HG03439 (cell line): ENCODE measurements around the gene SCAMP2.
"Not testable (repeated sequence)": the region's sequence is repeated elsewhere in the genome, so short reads cannot be mapped to it uniquely, and the experiment has no call there.

ENCODE experiments used
- ATAC-seq: cut with Tn5 transposase; IDR thresholded peaks from one replicate; pipeline ENCODE4 v1.9.1; 2021; ENCODE audit warnings: mild to moderate bottlenecking, moderate library complexity; ENCODE audit not compliant: unreplicated experiment

Gene SCAMP2, protein sequence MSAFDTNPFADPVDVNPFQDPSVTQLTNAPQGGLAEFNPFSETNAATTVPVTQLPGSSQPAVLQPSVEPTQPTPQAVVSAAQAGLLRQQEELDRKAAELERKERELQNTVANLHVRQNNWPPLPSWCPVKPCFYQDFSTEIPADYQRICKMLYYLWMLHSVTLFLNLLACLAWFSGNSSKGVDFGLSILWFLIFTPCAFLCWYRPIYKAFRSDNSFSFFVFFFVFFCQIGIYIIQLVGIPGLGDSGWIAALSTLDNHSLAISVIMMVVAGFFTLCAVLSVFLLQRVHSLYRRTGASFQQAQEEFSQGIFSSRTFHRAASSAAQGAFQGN

DNA sequence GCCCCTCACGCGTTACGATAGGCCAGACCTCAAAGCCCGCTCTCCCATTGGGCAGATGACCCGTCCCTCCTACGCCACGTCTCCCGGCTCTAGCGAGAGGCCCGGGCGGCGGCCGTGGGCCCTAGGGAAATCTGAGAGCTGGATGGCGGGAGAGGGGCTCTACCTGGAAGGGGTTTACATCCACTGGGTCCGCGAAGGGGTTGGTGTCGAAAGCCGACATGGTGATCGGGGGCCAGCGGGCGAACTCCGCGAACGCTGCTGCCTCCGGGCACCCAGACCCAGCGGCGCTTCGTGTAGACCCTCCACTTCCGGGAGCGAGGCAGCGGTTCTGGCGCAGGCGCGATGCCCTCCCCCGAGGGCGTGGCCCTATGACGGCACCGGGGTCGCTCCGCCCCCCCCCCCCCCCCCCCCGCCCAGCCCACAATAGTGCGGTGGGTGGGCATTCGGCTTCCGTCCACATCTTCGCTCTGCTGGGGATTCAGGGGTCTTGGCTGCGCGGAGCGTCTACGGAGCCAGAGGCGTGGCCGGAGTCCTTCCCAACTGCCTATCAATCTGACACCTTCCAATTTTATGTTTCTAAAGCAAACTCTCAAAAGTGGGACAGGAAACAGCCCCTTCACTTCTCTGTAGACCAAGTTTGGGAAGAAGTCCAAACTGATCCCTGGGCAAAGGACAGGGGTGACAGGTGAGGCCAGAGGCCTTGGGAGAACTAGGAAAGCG is at the start of gene SCAMP2:
Gene SCAMP2 (minus strand): TSS at position 330 of the 720 bp plus-strand sequence. CDS start 110 bp downstream, at position 220.
- peak; percentile 80 for ATAC-seq

DNA sequence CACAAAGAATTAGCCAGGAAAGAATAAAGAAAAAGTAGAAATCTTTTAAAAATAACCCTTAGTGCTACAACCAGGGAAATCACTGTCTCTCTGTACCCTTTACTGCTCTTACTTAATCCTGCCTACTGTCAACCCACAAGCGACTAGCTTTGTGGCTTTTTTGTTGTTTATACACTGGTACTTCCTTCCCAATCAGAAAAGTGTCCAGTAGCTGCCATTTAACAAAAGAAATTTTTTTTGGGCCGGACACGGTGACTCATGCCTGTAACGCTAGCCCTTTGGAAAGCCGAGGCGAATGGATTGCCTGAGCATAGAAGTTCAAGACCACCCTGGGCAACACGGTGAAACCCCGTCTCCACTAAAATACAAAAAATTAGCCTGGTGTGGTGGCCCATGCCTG is 47.3 kb upstream of the SCAMP2 start:
- no peak for ATAC-seq

DNA sequence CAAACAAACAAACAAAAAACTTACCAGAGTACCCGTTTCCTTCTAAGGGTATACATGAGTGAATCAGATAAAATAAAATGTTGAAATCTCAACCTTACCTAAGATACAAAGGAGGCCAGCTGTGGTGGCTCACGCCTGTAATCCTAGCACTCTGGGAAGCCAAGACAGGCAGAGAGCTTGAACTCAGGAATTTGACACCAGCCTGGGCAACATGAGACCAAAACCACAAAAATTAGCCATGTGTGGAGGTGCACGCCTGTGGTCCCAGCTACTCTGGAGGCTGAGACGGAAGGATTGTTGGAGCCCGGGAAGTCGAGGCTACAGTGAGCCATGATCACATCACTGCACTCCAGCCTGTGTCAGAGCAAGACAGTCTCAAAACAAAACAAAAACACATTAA is 44.5 kb upstream of the SCAMP2 start:
- ATAC-seq: no peak

DNA sequence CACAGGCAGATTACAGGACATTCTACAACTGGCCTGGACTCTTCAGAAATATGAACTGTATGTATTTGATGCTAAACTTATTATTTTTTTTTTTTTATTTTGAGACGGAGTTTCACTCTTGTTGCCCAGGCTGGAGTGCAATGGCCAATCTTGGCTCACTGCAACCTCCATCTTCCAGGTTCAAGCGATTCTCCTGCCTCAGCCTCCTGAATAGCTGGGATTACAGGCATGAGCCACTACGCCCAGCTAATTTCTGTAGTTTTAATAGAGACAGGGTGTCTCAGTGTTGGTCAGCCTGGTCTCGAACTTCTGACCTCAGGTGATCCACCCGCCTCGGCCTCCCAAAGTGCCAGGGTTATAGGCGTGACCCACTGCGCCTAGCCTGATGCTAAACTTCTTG is 40.6 kb upstream of the SCAMP2 start:
- not testable (repeated sequence) for ATAC-seq

DNA sequence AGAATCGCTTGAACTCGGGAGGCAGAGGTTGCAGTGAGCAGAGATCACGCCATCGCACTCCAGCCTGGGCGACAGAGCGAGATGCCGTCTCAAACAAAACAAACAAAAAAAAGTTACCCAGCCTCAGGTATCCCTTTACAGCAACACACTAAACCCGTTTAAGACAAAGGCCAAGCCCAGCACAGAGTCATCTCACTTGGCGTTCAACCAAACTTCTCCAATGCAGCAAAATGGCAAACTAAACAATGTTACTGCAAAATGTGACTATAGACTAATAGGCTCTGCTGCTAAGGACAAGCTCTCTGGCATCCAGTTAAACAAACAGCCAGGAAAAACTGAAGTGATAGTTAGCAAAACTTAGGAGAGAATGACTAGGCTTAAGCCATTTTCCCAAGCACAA is 39.9 kb upstream of the SCAMP2 start:
- ATAC-seq: no peak

DNA sequence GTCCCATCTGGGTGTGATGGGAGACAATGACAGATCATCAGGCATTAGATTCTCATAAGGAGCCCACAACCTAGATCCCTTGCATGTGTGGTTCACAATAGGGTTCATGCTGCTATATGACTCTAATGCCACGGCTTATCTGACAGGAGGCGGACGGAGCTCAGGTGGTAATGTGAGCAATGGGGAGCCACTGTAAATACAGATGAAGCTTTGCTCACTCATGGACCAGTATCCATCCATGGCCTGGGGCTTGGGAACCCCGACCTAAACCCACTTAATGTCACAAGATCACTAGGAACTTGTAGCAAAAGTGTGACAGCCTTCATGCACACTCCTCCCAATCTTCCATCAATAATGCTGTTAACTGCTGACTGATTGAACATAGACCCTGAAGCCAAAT is 35.5 kb upstream of the SCAMP2 start:
- ATAC-seq: no peak

DNA sequence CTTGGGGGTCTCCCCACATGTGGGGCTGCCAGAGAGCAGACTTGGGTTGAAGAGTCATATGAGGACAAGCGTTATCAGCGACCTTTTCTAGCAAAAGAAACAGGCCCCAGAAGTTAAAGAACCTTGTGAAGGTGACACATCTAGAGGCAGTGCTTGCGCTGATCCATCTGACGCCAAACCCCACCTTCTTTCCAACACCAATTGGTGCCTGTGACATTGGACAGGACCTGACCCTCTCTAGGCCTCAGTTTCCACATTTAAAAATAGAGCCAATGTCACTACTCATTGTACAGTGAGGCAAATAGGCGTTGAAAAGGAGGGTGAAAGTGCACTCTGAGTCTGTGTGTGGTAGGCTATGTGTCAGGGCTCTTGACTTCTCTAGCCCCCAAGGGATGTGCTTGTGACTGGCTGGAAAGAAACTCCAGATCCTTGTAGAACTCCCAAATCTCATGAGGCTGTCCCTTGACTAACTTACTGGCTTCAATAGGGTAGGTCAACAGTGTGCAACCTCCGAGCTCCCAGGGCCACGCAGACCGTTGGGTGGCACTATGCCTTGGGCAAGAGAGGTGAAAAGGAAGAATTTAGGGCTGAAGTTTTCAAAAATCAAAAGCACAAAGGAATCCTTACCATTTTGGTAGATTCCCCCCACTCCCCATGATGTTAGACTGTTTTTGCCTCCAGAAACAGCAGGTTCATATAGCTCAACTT is 34.2 kb upstream of the SCAMP2 start:
- ATAC-seq: no peak

DNA sequence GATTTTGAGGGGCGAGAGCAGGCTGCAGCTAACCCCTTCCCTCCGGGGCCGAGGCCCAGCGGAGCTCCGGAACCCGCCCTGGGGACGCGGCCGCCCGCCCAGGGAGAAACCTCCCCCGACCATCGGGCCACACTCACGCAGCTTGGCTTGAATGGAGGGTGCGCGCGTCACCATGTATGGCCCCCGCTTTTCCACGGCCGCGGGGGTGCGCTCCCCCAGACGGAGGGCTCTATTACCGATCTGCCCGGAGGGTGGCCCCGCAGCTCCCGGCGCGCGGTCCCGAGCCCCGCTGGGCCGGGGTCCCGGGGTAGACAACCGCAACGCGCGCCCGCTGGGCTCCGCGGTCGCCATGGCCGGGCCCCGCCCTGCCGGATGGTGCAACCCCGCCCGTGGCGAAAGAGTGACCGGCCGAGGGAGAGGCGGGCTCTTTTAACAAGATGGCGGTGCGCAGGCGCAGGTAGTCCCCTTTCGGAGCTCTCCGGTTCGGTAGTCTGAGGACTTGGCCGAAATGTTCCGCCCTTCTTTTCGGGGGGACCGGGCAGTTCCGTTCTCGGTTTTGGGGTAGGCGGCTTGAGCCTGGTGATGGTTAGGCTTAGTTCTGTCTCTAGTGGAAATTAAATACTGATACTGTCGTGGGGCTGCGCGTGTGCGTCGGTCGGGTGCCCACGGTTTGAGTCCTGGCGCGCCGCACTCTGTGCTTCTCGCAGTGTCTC is 33.4 kb upstream of the SCAMP2 start, which contains the start of gene FAM219B:
Gene FAM219B (minus strand): TSS at position 402 of the 713 bp plus-strand sequence. CDS start 51 bp downstream, at position 351.
- ATAC-seq: peak; percentile 87

DNA sequence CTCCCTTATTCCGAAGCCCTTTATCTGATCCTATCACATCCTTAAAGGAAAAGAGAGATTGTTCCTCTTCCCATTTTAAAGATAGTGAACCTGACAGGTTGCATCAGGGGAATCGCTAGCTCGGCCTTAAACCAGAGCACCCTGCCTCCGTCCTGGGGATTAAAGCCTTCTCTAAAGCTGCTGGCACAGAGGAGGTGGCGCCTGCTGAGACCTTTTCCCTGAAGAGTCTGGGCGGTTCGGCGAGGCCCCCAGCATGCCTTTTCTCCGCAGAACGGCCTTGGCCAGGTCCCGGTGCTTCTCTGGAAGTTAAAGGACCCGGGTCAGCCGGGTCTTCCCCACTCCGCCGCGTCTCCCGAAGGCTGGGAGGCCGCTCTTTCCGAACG is 32.9 kb upstream of the SCAMP2 start:
- peak; percentile 4 for ATAC-seq

DNA sequence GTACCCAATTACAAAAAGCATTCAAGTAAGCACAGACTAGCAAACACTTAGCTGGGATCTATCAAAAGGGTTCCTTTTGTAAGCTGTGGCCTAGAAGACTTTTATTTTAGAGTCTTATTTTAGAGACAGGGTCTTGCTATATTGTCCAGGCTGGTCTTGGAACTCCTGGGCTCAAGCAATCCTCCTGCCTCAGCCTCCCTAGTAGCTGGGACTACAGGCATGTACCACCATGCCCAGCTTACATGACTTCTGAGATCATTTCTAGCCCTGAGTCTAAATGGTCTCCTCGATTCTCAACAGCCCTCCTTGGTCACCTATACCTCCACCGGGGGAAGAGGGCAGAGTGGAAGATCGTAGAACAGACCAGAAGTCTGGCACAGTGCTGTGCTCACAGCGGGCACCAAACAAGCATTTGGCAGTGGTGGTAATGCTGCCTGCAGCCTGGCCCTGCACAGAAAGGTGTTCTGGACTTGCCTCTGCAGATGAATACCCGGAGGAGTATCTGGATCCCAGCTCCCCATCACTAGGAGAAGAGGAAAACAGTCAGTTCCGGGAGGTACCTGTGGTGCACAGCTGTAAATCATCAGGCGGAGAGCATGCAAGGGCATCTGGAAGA is 31.1 kb upstream of the SCAMP2 start:
- no peak for ATAC-seq

DNA sequence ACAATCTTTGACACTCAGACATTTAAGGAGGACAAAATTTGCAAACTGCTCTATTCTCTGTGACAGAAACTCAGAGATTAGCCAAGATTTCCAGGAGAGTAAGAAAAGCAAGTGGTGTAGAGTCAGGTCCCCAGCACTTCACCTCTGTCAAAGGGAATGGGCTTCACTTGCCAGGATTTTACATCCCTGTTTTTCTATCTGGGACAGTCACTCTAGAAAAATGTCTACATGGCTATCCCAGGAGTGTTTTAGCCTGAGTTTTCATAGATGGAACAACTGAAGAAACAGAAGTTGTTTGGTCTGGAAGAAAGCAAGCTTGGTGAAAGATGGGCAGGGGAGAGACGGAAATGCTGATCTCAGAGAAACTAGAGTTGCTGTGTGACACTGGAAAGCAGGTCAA is 30.5 kb upstream of the SCAMP2 start:
- no peak for ATAC-seq

DNA sequence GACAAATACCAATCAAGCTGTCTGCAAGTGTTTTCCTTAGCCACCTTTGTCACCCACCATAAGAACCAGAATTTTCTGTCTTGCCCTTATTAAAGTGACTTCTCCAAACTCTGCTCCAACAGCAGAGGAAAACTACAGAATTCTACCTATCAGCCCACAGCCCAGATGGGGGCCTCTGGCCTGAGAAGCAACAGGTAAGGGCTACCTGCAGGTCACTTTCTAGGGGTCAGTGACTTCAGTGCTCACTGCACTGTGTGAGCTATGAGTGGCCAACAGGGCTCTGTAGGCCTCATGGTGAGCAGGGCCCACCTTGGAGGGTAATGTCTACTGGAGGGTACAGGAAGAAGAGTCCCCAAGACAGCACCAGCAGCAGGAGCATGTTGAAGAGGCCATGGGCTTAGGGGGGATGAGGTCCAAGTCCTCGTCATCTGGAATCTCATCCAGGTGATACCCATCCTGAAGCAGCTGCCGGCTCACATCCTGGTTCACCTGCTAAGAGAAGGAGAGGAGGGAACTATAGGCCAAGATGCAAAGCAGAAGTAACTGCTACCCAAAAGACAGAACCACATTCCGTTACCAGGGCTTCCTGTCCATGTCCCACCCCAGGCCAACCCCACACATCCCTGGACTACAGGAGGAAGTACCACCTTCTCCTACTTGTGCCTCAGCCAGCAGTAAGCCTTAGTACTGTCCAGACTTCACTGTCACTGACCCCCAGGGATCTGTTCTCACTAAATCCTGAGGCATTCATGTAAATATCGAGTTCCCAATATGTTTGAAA is 29.3 kb upstream of the SCAMP2 start:
- no peak for ATAC-seq

DNA sequence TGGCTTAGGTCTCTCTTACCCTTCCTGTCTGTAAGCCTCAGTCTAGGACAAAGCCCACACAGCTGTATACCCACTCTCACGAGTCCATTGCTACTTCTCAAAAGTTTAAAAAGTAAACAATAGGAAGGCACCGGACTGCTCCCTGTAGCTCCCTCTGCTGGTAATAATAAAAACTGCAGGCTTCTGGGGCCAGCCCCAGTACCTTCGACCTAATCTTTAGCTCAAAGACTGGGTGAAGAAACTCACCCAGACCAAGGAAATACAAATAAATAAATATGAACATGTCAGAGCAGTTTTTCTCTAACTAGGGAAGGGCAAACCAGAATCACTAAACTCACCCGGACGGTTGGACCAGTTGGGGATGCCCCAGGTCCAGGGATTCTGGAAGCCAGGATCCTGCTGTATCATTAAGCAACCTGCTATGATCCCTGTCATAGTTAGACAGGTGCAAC is 28.5 kb upstream of the SCAMP2 start:
- no peak for ATAC-seq

DNA sequence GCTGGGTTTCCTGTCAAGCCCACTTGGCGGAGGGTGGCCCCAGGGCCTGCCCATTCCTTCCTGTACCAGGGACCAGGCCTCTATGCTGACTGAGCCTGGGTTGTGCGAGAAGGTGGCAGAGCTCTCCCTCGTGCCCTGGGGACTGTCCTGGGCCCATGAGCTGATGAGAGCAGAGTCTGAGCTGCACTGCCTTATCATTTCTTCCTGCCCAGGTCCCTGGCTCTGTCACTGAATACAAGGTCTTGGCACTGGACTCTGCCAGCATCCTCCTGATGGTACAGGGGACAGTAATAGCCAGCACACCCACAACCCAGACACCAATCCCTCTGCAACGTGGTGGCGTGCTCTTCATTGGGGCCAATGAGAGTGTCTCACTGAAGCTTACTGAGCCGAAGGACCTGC is 24.1 kb upstream of the SCAMP2 start:
- ATAC-seq: no peak

DNA sequence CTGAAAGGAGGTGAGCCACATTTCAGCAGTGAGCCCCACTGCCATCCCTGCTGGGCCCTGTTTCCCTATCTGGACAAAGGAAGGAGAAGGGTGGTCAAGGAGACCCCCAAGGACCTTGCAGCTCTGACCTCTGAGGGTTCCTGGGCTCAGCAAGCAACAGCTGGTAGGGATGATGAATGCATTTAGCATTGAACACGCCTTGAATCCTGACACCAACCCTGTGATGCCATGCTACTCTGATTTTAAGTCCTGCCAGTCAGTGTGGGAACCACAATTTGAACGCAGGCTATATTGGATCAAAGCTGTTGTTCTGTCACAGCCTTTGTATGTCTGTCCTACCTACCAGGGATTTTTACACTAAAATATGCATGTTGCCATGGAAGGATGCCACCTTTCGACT is 23.2 kb upstream of the SCAMP2 start:
- no peak for ATAC-seq

DNA sequence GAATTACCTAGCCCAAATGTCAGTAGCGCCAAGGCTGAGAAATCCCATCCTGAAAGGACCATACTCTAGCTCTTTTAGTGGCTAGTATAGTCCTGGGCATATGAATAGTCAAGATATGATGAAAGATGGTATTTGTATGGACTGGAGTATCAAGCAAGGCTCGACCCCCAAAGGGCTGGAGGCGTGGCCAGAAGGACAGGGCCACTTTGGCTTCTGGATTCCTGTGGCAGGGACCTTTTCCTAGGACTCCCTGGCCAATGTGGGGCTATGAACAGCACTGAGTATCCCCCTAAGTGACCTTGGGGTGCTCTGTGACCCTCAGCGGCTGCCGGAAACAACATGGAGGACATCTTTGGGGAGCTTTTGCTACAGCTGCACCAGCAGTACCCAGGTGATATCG is 22.7 kb upstream of the SCAMP2 start:
- no peak for ATAC-seq

DNA sequence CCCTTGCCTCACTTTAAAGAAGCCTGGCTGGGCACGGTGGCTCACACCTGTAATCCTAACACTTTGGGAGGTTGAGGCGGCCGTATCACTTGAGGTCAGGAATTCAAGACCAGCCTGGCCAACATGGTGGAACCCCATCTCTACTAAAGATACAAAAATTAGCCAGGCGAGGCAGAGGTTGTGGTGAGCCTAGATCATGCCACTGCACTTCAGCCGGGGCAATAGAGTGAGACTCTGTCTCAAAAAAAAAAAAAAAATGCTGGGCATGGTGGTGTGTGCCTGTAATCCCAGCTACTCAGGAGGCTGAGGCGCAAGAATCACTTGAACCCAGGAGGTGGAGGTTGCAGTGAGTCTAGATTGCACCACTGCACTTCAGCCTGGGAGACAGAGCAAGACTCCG is 21.2 kb upstream of the SCAMP2 start:
- not testable (repeated sequence) for ATAC-seq

DNA sequence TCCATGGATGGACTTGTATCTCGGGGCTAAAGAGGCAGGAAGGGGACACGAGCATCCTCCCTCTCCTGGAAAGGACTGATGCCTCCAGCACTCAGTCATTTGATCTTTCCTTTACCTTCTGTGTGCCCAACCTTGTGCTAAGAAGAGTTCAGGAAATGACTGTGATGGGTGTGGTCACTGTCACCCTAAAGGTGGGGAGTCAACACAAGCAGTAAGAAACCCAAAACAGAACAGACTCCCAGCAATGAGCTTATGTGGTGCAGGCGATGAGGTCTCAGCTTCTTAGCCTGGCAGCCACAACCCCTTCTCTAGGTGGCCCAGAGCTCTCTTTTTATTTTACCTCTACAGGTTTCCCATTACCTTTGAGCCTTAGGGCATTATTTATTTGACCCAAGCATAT is 20.5 kb upstream of the SCAMP2 start:
- ATAC-seq: no peak

DNA sequence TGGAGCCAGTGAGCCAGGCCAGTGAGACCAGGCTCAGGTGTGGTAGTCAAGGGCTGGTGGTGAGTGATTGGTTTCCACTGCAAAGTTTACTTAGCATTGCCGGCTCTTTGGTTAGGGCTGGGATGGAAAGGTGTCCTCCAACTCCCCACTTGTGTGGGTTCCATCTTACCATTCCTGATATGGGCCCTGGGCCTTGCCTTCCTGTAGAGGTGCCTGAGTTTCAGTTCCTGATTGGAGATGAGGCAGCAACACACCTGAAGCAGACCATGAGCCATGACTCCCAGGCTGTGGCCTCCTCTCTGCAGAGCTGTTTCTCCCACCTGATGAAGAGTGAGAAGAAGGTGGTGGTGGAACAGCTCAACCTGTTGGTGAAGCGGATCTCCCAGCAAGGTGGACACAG is 19.8 kb upstream of the SCAMP2 start:
- no peak for ATAC-seq

DNA sequence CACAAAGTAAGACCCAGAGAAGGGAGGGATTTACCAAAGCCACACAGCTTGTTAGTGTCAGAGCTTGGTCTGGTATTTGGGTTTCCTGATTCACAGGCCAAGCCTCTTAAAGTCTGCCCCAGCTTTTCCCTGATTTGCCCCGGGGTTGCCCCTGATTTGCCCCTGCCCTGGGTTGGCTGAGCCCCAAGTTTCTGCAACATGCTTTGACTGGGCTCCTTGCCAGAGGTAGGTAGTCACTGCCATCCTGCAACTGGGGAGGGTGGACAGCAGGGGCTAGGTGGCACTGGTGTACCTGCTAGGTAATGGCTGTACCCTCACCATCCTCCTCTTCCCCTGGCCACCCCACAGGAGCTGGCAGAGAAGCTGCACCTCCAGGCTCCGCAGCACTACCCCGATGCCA is 19.1 kb upstream of the SCAMP2 start:
- no peak for ATAC-seq
